ENCODE results near the gene POT1.
"Not testable (repeated sequence)": the region's sequence is repeated elsewhere in the genome, so short reads cannot be mapped to it uniquely, and the experiment has no call there.

Gene POT1, protein sequence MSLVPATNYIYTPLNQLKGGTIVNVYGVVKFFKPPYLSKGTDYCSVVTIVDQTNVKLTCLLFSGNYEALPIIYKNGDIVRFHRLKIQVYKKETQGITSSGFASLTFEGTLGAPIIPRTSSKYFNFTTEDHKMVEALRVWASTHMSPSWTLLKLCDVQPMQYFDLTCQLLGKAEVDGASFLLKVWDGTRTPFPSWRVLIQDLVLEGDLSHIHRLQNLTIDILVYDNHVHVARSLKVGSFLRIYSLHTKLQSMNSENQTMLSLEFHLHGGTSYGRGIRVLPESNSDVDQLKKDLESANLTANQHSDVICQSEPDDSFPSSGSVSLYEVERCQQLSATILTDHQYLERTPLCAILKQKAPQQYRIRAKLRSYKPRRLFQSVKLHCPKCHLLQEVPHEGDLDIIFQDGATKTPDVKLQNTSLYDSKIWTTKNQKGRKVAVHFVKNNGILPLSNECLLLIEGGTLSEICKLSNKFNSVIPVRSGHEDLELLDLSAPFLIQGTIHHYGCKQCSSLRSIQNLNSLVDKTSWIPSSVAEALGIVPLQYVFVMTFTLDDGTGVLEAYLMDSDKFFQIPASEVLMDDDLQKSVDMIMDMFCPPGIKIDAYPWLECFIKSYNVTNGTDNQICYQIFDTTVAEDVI

DNA sequence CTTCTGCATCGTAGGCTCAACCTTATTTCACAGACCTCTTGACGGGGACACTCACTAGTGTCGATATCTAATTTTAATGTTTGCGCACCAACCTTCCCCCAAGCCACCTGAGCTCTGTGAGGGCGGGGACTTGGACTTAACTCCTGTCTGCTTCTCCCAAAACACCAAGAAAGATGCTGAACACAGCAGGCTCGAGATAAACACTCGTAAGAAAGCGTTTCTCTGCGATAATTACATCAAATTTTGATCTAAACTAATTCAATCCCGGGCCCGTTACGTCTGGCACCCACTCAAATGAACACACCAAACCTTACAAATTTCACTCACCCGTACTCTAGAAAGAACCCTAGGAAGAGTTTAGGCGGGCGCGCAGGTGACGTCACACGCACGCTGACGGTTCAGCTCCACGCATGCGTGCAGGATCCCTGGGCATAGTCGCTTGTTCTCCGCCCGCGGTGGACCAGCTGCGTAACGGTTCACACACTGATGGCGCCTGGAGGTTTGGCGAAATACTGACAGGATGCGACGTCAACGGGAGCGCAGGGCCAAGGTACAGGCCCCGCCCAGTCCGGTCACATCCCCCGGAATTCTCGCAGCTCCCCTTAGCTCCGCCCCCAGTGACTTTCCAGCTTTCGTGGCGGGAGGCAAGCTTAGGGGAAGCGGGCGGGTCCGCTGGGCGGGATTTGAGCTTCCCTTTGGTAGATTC is at the start of gene POT1:
Gene POT1 (minus strand): TSS at position 359 of the 706 bp plus-strand sequence. CDS start 32,652 bp downstream, outside the sequence.
- peak; percentile 99 for DNase-seq

GRCh38 chr7:124975131-124975530 is 45.5 kb upstream of the POT1 start:
- DNase-seq, result not testable (repeated sequence)

GRCh38 chr7:124965553-124965952 is 35.9 kb upstream of the POT1 start:
- DNase-seq, result no peak

GRCh38 chr7:124959676-124960075 is 30.1 kb upstream of the POT1 start:
- no peak for DNase-seq

DNA sequence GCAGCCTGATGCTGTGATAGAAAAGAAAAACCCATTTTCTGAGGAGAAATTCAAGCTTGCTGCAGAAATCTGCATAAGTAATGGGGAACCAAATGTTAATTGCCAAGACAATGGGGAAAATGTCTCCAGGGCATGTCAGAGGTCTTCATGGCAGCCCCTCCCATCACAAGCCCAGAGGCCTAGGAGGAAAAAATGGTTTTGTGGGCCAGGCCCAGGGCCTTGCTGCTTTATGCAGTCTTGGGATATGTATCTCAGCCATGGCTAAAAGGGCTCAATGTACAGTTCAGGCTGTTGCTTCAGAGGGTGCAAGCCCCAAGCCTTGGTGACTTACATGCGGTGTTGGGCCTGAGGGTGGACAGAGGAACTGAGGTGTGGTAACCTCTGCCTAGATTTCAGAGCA is 28.3 kb upstream of the POT1 start:
- DNase-seq, result not testable (repeated sequence)

DNA sequence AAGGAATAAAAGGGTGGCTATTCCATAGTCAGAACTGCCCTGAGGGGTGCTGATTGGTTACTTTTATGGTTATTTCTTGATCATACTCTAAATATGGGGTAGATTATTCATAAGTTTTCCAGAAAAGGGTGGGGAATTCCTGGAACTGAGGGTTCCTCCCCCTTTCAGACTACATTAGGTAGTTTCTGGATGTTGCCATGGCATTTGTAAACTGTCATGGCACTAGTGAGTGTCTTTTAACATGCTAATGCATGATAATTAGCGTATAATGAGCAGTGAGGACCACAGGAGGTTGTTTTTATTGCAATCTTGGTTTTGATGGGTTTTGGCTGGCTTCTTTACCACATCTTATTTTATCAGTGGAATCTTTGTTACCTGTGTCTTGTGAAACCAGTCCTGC is 26.5 kb upstream of the POT1 start:
- DNase-seq, result no peak

GRCh38 chr7:124954790-124955189 is 25.2 kb upstream of the POT1 start:
- no peak for DNase-seq

- DNase-seq, result no peak
These were observed 16.1 kb upstream of the POT1 start for GRCh38 chr7:124945680-124946079.

- DNase-seq, result no peak
These were observed 13.8 kb upstream of the POT1 start for GRCh38 chr7:124943472-124943871.

- DNase-seq, result no peak
These were observed 12.8 kb upstream of the POT1 start for GRCh38 chr7:124942399-124942798.

- DNase-seq, result no peak
These were observed 10.7 kb upstream of the POT1 start for GRCh38 chr7:124940306-124940705.

DNA sequence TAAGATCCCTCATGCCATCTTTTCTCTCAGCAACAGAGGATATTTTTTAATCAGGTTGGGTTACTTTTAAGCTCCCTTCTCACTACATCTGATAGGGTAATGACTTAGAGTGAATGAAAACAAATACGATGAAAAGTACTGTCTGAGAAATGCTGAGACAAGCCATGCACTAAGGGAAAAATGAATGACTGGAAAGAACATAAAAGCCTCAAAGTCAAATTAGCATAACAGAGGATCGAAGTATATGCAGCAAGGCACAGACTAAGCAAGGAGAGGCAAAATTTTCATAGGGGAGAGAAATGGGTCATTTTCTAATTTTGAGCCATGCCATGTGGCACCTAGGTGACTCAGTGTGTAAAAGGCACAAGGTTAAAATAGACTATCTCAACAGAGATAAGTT is 8.5 kb upstream of the POT1 start:
- DNase-seq, result no peak

DNA sequence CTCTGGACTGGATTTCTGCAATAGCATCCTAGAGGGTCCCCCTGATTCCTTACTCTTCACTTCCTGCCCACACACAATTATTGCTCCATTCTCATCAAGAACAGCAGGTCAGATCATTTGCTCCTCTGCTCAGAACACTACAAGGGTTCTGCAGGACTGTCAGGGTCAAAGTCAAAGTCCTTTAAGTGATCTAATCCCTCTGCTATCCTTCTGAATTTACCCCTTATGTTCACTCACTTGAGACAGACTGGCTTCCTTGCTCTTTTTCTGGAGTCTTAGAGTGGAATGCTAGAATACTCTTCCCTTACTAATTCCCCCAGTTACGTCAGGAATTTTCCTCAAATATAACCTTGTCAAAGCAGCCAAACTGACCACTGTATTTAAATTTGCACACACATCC is 7.5 kb upstream of the POT1 start:
- DNase-seq, result no peak

GRCh38 chr7:124934841-124935240 is 5.2 kb upstream of the POT1 start:
- no peak for DNase-seq

DNA sequence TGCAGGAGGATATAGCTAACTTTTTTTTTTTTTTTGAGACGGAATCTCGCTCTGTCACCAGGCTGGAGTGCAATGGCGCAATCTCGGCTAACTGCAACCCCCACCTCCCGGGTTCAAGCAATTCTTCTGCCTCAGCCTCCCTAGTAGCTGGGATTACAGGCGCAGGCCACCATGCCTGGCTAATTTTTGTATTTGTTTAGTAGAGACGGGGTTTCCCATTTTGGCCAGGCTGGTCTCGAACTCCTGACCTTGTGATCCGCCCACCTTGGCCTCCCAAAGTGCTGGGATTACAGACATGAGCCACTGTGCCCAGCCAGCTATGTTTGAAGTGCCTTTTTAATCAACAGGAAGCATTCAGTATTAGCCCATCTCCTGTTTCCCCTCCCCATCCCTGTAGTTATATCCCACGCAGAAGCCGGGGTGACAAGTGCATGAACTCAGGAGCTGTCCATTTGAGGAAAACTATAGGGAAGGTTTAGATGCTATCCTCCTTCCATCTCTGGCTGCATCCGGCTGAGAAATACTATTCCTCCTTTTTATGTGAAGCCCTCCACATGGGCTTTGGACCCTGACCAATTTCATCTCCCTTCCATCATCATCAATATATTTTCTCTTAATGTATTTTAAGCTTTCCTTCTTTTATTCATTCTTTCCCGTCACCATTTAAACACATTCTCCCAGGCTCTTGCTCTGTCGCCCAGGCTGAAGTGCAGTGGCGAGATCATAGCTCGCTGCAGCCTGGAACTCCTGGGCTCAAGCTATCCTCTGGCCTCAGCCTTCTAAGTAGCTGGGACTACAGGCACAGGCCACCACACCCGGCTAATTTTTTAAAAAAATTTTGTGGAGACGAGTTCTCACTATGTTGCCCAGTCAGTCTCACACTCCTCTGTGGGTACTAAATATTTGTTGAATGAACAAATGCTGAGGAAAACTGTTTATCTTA is 1.3 kb upstream of the POT1 start:
- no peak for DNase-seq

- DNase-seq, result no peak
These were observed 573 bp upstream of the POT1 start for GRCh38 chr7:124930173-124930623.

- DNase-seq, result no peak
These were observed 4.7 kb downstream of the POT1 start for GRCh38 chr7:124924906-124925305.

GRCh38 chr7:124922200-124922599 is 7.4 kb downstream of the POT1 start:
- no peak for DNase-seq

DNA sequence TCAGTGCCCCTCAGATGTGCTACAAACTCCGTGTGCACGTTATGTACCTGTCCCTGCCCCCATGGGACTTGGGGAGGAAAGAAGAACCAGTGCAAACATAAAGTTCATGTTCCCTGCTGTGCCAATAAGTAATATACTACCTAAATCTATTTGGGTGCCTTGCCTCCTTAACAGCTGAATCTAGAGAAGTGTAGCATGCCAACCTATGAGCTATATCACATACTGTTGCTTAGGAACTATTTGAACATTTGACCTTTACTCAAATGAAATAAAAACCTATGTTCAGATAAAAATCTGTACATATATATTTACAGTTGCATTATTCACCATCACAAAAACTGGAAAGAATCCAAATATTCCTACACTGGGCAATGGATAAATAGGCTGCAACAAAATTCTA is 9.8 kb downstream of the POT1 start:
- no peak for DNase-seq

DNA sequence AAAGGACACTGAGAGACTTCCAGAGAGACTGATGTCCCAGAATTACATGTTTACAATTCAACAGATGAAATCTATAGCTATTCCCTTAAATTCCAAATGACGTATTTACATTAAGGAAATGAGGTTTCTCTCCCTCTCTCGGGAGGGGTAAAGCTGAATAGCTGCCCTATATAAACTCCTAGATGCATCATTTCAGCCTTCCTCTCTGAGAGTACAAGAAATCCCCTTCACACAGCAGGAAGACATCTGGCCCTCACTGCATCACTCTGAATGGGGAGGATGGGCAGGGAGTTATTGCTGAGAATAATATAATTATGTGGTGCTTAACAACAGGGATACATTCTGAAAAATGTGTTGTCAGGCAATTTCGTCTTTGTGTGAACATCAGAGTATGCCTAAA is 11.0 kb downstream of the POT1 start:
- no peak for DNase-seq

GRCh38 chr7:124915242-124915641 is 14.4 kb downstream of the POT1 start:
- DNase-seq, result no peak

GRCh38 chr7:124914298-124914697 is 15.3 kb downstream of the POT1 start:
- DNase-seq, result no peak

DNA sequence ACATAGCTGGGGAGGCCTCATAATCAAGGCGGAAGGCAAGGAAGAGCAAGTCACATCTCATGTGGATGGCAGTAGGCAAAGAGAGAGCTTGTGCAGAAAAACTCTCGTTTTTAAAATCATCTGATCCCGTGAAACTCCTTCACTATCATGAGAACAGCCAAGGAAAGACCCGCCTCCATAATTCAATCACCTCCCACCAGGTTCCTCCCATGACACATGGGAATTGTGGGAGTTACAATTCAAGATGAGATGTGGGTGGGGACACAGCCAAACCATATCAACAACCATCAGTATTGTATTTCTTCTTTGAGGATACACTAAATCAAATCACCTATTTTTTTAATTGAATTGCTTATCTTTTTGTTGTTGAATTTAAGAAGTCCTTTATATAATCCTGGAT is 16.7 kb downstream of the POT1 start:
- no peak for DNase-seq
